Ishikawa (cell line): ENCODE results near the gene ZNF14.

Experiments
- CEBPB ChIP-seq: IDR thresholded peaks from 2 replicates; pipeline ENCODE4 v1.6.1; 2012
- CREB1 ChIP-seq: IDR thresholded peaks from 2 replicates; pipeline ENCODE4 v1.6.1; 2012; ENCODE audit warnings: low read depth
- EGR1 ChIP-seq: IDR thresholded peaks from 2 replicates; pipeline ENCODE4 v1.6.1; 2012
- EP300 ChIP-seq: IDR thresholded peaks from 2 replicates; pipeline ENCODE4 v1.6.1; 2012; ENCODE audit warnings: borderline replicate concordance
- FOXM1 ChIP-seq: IDR thresholded peaks from 2 replicates; pipeline ENCODE4 v1.6.1; 2012; ENCODE audit warnings: low read depth, borderline replicate concordance
- MAX ChIP-seq: IDR thresholded peaks from 2 replicates; pipeline ENCODE4 v1.6.1; 2012
- NFIC ChIP-seq: IDR thresholded peaks from 2 replicates; pipeline ENCODE4 v1.6.1; 2012
- RAD21 ChIP-seq: IDR thresholded peaks from 2 replicates; pipeline ENCODE4 v1.6.1; 2012; ENCODE audit warnings: low read depth
- REST ChIP-seq: IDR thresholded peaks from 2 replicates; pipeline ENCODE4 v1.6.1; 2012; ENCODE audit warnings: low read depth, mild to moderate bottlenecking
- TAF1 ChIP-seq: IDR thresholded peaks from 2 replicates; pipeline ENCODE4 v1.6.1; 2012; ENCODE audit warnings: low read depth, mild to moderate bottlenecking
- TCF12 ChIP-seq: IDR thresholded peaks from 2 replicates; pipeline ENCODE4 v1.6.1; 2012; ENCODE audit warnings: low read depth
- TEAD4 ChIP-seq: IDR thresholded peaks from 2 replicates; pipeline ENCODE4 v1.6.1; 2012
- USF1 ChIP-seq: IDR thresholded peaks from 2 replicates; pipeline ENCODE4 v1.6.1; 2012
- YY1 ChIP-seq: IDR thresholded peaks from 2 replicates; pipeline ENCODE4 v1.6.1; 2012; ENCODE audit warnings: low read depth
- ZBTB7A ChIP-seq: IDR thresholded peaks from 2 replicates; pipeline ENCODE4 v1.6.1; 2012; ENCODE audit warnings: low read depth

The ZNF14 gene

GRCh38 chr19:19711934-19712828, 20.7 kb downstream of the ZNF14 start:
- TF ChIP-seq NFIC (no peak), TAF1 (no peak), CREB1 (no peak), RAD21 (no peak), USF1 (no peak), TEAD4 (no peak), TCF12 (no peak), YY1 (no peak), ZBTB7A (no peak)

GRCh38 chr19:19711306-19711933, 21.5 kb downstream of the ZNF14 start:
- TF ChIP-seq TEAD4 = no peak
- no peak for TF ChIP-seq CREB1
- TF ChIP-seq YY1 = no peak
- no peak for TF ChIP-seq EP300
- TF ChIP-seq NFIC = no peak

- TF ChIP-seq CEBPB (no peak), RAD21 (no peak), TCF12 (no peak), NFIC (no peak), FOXM1 (no peak), YY1 (no peak), REST (no peak), CREB1 (no peak), TEAD4 (no peak), ZBTB7A (no peak), USF1 (no peak), EGR1 (no peak), TAF1 (no peak), EP300 (no peak), MAX (no peak)
These were observed 22.4 kb downstream of the ZNF14 start for GRCh38 chr19:19710506-19710905.

- no peak for TF ChIP-seq CEBPB
- no peak for TF ChIP-seq YY1
- TF ChIP-seq EGR1 = no peak
- no peak for TF ChIP-seq RAD21
- no peak for TF ChIP-seq EP300
- TF ChIP-seq NFIC = no peak
- TF ChIP-seq TCF12 = no peak
These were observed 28.1 kb downstream of the ZNF14 start for GRCh38 chr19:19704836-19705235.

GRCh38 chr19:19697589-19697988, 35.3 kb downstream of the ZNF14 start:
- TF ChIP-seq NFIC = no peak
- no peak for TF ChIP-seq TAF1
- no peak for TF ChIP-seq YY1
- TF ChIP-seq RAD21 = no peak
- no peak for TF ChIP-seq FOXM1
- no peak for TF ChIP-seq REST
- no peak for TF ChIP-seq MAX
- no peak for TF ChIP-seq CEBPB
- no peak for TF ChIP-seq CREB1
- no peak for TF ChIP-seq EGR1
- no peak for TF ChIP-seq EP300
- TF ChIP-seq TEAD4 = no peak

- TF ChIP-seq EGR1 = no peak
- TF ChIP-seq YY1 = no peak
- no peak for TF ChIP-seq TAF1
- no peak for TF ChIP-seq ZBTB7A
These were observed 36.5 kb downstream of the ZNF14 start for GRCh38 chr19:19696386-19696785.
